Measurements from ENCODE around the gene NKX2-8. TPM values are rescaled to one million over a fixed set of nuclear protein-coding genes. Genes with fewer than 3 reads are reported as not detected.

Gene NKX2-8
- polyA plus RNA-seq, 1 of the 3 experiments (the other 2 are of a cell fraction): not detected

GRCh38 chr14:36579001-36579555 is 3.3 kb downstream of the NKX2-8 start:
- TF ChIP-seq ZBTB33 (IDR thresholded peaks at IDR 0.05; ENCODE audit: borderline replicate concordance, low read depth) (no peak), GATA2 (CRISPR knock-in tag; IDR thresholded peaks at IDR 0.05) (no peak), TEAD4 (IDR thresholded peaks at IDR 0.05; ENCODE audit: borderline replicate concordance, insufficient read depth) (no peak), EP300 (IDR thresholded peaks at IDR 0.05; ENCODE audit: borderline replicate concordance in 1 of 2, low read depth in 1 of 2, low read length in 1 of 2) (no peak), NFIC (IDR thresholded peaks at IDR 0.05; ENCODE audit: borderline replicate concordance) (no peak), REST (IDR thresholded peaks at IDR 0.05; ENCODE audit: low read depth, low read length) (no peak), IRF3 (IDR thresholded peaks at IDR 0.05; ENCODE audit: low read depth, low read length) (no peak), USF2 (IDR thresholded peaks at IDR 0.05; ENCODE audit: borderline replicate concordance, low read depth, low read length) (no peak), RAD21 (IDR thresholded peaks at IDR 0.05; ENCODE audit: low read length) (no peak), RFX5 (IDR thresholded peaks at IDR 0.05; ENCODE audit: low read length) (no peak), FOXM1 (IDR thresholded peaks at IDR 0.05; ENCODE audit: low read depth) (no peak)
- Histone ChIP-seq H3K27me3 (ENCODE audit: insufficient read depth) (peaks cover 73% of the 10 kb centered on the region), H3F3A (replicated peaks; ENCODE audit: insufficient read depth) (no peaks in the 10 kb centered on the region), H3K4me1 (ENCODE audit: control insufficient read depth in 1 of 2, insufficient read depth in 2 of 2, low read depth in 1 of 2, low read length in 1 of 2) (no peaks in the 10 kb centered on the region), H3K4me2 (no peak overlapping the region), H3K27ac (ENCODE audit: low read depth in 2 of 2, low read length in 1 of 2) (no peak overlapping the region), H3K9me2 (no peaks in the 10 kb centered on the region), H3K79me2 (ENCODE audit: insufficient read depth) (no peaks in the 10 kb centered on the region), H3K9me3 (no peaks in the 10 kb centered on the region), H3K4me3 (ENCODE audit: low read depth in 2 of 2, low read length in 1 of 2) (no peak overlapping the region), H2AFZ (ENCODE audit: low read depth) (no peak overlapping the region), H4K20me1 (ENCODE audit: insufficient read depth) (no peaks in the 10 kb centered on the region), H3K9ac (no peak overlapping the region), H3K36me3 (replicated peaks in 1 of 2; ENCODE audit: control insufficient read depth in 1 of 2, insufficient read depth in 2 of 2, low read length in 1 of 2) (no peaks in the 10 kb centered on the region)
- DNase-seq: no peak
- WGBS (ENCODE audit: low lambda C conversion rate): 14% methylated on average over 4 of the region's 4 CpGs
- ChIA-PET POLR2A (no interaction called here), CTCF (interaction anchor here (3.7 kb wide), 1 partner anchor 25 kb away, joined by 18 read pairs; no protein-coding TSS in a partner anchor)
